GM12865 (cell line): ENCODE measurements around the gene SSUH2.

Experiments
- DNase-seq: peaks from one replicate; pipeline ENCODE4 v3.0.0; 2010; ENCODE audit warnings: low read depth
- H3K4me3 ChIP-seq: 2 replicates; pipeline ENCODE4 v1.5.1; 2011; ENCODE audit warnings: mild to moderate bottlenecking, low read depth, low read length, control low read depth
- CTCF ChIP-seq: IDR thresholded peaks from 2 replicates; pipeline ENCODE4 v1.5.1; 2011; ENCODE audit warnings: low read length, control low read depth, low read depth, inconsistent platforms; ENCODE audit not compliant: insufficient read depth; ENCODE audit errors: missing control alignments

SSUH2 gene

GRCh38 chr3:8635125-8635524 is 9.5 kb downstream of the SSUH2 start:
- H3K4me3 ChIP-seq, result no peak overlapping the region
- DNase-seq, result no peak
- no peak for TF ChIP-seq CTCF

GRCh38 chr3:8632402-8633237 is 12.0 kb downstream of the SSUH2 start:
- no peak for TF ChIP-seq CTCF
- DNase-seq, result no peak

GRCh38 chr3:8631661-8632060 is 12.9 kb downstream of the SSUH2 start:
- TF ChIP-seq CTCF, result no peak
- DNase-seq, result no peak
- no peak overlapping the region for H3K4me3 ChIP-seq

More at GRCh38 chr3:8632402-8633237, 12.0 kb downstream of the SSUH2 start:
- no peak overlapping the region for H3K4me3 ChIP-seq

GRCh38 chr3:8629151-8630021 is 15.2 kb downstream of the SSUH2 start:
- DNase-seq, result peak; percentile 54
- H3K4me3 ChIP-seq, result no peak overlapping the region
- no peak for TF ChIP-seq CTCF

- no peak for TF ChIP-seq CTCF
- no peak overlapping the region for H3K4me3 ChIP-seq
- DNase-seq, result no peak
Observed at GRCh38 chr3:8627949-8628348, 16.6 kb downstream of the SSUH2 start.

GRCh38 chr3:8627201-8627940 is 17.2 kb downstream of the SSUH2 start:
- no peak overlapping the region for H3K4me3 ChIP-seq
- TF ChIP-seq CTCF, result no peak
- no peak for DNase-seq
